GM19395 (cell line): ENCODE data around the gene OR4E2.
"Not testable (repeated sequence)": the region's sequence is repeated elsewhere in the genome, so short reads cannot be mapped to it uniquely, and the experiment has no call there.

ENCODE experiments used
- ATAC-seq: cut with Tn5 transposase; IDR thresholded peaks from one replicate; pipeline ENCODE4 v1.9.1; 2021; ENCODE audit warnings: mild to moderate bottlenecking, moderate library complexity; ENCODE audit not compliant: unreplicated experiment

OR4E2 gene

GRCh38 chr14:21653331-21653885, at the start of gene OR4E2:
TSS of gene OR4E2 (plus strand) at chr14:21653835. CDS start at chr14:21665083, 11,248 bp downstream.
- ATAC-seq = no peak

- no peak for ATAC-seq
Observed at GRCh38 chr14:21612324-21612723, 41.3 kb upstream of the OR4E2 start.

- ATAC-seq = no peak
Observed at GRCh38 chr14:21614240-21614639, 39.4 kb upstream of the OR4E2 start.

- no peak for ATAC-seq
Observed at GRCh38 chr14:21617614-21618013, 36.0 kb upstream of the OR4E2 start.

- no peak for ATAC-seq
Observed at GRCh38 chr14:21626491-21627230, 27.0 kb upstream of the OR4E2 start.

GRCh38 chr14:21630503-21630902, 23.1 kb upstream of the OR4E2 start:
- not testable (repeated sequence) for ATAC-seq

- no peak for ATAC-seq
Observed at GRCh38 chr14:21631084-21631483, 22.6 kb upstream of the OR4E2 start.

- ATAC-seq = no peak
Observed at GRCh38 chr14:21634840-21635239, 18.8 kb upstream of the OR4E2 start, which contains the start of gene OR10G2. TSS of gene OR10G2 (minus strand) at chr14:21634940. CDS start at chr14:21634842, 98 bp downstream.

GRCh38 chr14:21642683-21643082, 11.0 kb upstream of the OR4E2 start:
- no peak for ATAC-seq

GRCh38 chr14:21643407-21643806, 10.2 kb upstream of the OR4E2 start:
- ATAC-seq = no peak

- ATAC-seq = no peak
Observed at GRCh38 chr14:21647380-21647779, 6.3 kb upstream of the OR4E2 start.

- no peak for ATAC-seq
Observed at GRCh38 chr14:21652209-21652808, 1.3 kb upstream of the OR4E2 start.

GRCh38 chr14:21654215-21654614, 580 bp downstream of the OR4E2 start:
- no peak for ATAC-seq

GRCh38 chr14:21656980-21657379, 3.3 kb downstream of the OR4E2 start:
- no peak for ATAC-seq

- no peak for ATAC-seq
Observed at GRCh38 chr14:21668377-21668776, 14.7 kb downstream of the OR4E2 start.

GRCh38 chr14:21669284-21669683, 15.6 kb downstream of the OR4E2 start:
- ATAC-seq = no peak

- no peak for ATAC-seq
Observed at GRCh38 chr14:21671371-21671770, 17.7 kb downstream of the OR4E2 start.

GRCh38 chr14:21672116-21672515, 18.5 kb downstream of the OR4E2 start:
- no peak for ATAC-seq

GRCh38 chr14:21673718-21674117, 20.1 kb downstream of the OR4E2 start, which contains the start of gene OR4E1:
TSS of gene OR4E1 (minus strand) at chr14:21673818. CDS start at chr14:21670935, 2,883 bp downstream.
- no peak for ATAC-seq

- no peak for ATAC-seq
Observed at GRCh38 chr14:21675566-21675965, 21.9 kb downstream of the OR4E2 start.

GRCh38 chr14:21680072-21680471, 26.4 kb downstream of the OR4E2 start:
- ATAC-seq = no peak

GRCh38 chr14:21686468-21686867, 32.8 kb downstream of the OR4E2 start:
- no peak for ATAC-seq
